Fibroblast of skin of scalp (primary cell): ENCODE data around the gene DNAJB12.
A peak's percentile ranks its signal among the peaks of the same experiment; 100 is the strongest.
"Not testable (repeated sequence)": the region's sequence is repeated elsewhere in the genome, so short reads cannot be mapped to it uniquely, and the experiment has no call there.

Source experiments
- DNase-seq: peaks from one replicate; pipeline ENCODE4 v3.0.0-alpha.2; 2013

DNAJB12 gene

DNA sequence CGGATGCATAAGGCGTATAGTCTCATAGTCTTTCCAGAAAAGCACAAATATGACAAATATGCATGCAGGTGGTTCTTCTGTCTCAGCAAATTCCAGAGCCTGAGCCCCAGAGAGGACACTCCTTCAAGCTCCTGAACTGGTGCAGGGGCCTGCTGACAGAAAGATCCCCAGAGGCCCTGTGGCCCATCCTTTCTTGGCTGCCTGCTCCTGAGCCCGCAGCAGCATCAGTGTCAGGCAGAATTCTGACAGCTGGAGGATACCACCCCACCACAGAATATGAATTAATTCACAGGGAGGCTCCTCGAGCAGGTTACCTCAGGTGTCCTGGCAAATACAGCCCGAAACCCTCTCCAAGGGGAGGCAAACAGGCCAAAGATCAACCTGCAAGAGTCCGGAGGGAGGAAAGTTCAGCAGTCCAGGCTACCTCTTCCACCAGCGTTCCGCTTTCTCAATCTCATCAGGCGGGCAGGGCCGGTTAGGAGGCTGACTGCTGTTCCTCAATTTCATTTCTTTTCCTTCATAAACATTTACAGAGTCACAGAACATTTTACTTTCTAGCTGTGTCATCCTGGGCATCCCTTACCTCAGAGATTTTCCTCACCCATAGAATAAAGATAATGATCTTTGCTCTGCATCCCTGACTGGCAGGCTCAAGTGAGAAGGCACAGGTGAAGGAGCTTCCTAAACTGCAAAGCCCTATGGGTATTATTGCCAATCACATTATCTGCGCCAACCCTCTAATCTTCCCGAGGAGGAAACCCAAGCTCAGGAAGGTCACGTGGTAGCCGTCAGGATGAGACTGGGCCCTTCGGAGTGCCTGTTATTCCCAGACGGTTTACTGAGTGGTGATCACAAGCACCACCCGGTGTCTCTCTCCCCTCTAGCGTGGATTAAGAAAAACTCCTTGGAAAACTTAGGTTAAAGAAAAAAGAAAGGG is 1.4 kb downstream of the DNAJB12 start:
- no peak for DNase-seq

DNA sequence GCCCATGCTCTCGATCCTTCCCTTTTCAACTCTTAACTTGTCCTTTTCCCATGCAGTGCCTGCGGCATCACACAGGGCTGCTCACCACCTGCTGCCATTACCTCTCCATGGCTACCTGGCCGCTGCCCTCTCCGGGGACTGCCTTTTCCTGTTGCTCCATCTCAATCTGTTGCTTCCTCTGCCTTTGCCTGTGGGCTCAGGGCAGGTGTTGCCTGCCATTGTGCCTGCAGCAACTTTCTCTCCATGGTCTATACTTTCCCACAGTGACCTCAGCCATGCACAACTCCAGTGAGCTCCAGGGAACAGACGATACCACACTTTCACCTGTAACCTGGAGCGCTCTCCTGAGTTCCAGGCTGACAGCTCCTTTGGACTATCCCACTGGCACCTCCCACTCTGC is 3.2 kb downstream of the DNAJB12 start:
- DNase-seq: no peak

DNA sequence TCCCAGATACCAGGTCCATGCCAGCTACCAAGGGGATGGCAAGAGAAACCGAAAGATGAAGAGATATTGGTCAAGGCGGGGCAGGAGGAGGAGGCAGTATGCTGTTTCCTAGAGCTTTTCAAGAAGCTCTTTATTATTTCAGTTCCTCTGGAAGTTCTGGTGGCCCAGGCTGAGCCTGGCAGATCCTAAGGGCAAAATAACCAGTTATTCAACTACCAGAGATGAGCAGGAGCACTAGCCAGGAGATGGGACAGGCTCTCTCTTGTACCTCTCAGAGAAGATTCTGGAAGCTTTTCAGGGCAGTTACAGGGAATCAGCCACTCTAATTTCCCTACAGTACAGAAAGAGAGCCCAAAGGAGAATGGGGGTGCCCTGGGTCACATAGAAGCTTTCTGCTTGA is 5.3 kb downstream of the DNAJB12 start:
- no peak for DNase-seq

DNA sequence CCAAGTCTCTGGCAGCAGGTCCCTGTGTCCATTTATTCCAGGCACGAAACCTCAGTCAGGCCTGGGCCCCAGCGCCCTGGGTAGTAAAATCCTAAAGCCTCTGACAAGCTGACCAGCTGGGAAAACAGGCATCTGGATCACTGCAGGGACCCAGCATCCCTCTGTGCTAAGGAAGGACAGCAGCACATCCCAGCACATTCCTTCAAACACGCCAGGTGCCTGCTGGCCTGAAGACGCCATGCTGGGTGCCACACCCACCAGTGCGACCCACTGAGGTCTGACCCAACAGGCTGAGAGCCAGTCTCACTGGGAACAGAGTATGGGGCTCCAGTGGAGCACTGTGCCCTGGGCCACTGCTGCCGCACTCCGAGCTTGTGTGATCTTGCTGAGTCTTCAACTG is 6.4 kb downstream of the DNAJB12 start:
- no peak for DNase-seq

DNA sequence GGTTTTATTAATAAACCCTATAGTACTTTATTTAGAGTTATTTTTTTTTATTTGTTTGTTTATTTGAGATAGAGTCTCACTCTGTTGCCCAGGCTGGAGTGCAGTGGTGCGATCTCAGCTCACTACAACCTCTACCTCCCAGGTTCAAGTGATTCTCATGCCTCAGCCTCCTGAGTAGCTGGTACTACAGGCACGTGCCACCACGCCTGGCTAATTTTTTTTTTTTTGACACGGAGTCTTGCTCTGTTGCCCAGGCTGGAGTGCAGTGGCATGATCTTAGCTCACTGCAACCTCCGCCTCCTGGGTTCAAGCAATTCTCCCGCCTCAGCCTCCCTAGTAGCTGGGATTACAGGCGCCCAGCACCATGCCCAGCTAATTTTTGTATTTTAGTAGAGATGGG is 8.6 kb downstream of the DNAJB12 start:
- not testable (repeated sequence) for DNase-seq

DNA sequence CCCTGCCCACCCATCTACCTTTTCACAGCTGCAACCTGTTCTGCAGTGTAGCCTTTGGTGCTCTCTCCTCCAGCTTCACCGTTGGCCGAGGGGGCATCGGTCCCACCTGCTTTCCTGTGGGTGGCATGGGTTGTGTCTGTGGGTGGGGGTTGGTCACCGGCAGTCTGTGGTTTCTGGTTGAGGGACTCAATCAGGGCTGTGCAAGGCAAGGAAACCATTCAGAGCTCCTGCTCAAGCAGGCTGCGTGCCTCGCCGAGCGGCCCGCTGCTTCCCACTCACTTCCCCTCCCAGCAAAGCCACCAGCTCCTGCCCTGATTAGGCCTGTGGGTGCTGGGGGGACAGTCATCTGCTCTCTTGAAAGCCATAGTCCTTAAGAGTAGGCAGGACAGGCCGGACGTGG is 9.8 kb downstream of the DNAJB12 start:
- DNase-seq: no peak

DNA sequence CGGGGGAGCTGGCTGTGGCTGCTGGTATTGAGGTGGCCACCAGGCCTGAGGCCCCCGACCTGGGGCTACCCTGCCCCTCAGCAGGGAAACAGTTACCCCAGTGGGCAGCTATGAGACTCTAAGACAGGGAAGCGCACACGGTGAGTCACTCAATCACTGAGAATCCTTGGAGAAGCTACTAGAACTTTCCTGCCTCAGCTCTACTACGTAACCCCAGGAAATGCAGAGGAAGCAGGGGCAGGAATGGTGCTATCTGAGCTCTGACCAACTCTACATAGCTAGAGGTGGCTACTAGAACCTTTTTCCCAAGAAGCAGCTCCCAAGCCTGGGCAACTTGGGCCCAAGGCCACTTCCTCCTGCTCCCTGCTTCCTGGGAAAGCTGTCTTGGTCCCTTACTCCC is 11.8 kb downstream of the DNAJB12 start:
- no peak for DNase-seq

DNA sequence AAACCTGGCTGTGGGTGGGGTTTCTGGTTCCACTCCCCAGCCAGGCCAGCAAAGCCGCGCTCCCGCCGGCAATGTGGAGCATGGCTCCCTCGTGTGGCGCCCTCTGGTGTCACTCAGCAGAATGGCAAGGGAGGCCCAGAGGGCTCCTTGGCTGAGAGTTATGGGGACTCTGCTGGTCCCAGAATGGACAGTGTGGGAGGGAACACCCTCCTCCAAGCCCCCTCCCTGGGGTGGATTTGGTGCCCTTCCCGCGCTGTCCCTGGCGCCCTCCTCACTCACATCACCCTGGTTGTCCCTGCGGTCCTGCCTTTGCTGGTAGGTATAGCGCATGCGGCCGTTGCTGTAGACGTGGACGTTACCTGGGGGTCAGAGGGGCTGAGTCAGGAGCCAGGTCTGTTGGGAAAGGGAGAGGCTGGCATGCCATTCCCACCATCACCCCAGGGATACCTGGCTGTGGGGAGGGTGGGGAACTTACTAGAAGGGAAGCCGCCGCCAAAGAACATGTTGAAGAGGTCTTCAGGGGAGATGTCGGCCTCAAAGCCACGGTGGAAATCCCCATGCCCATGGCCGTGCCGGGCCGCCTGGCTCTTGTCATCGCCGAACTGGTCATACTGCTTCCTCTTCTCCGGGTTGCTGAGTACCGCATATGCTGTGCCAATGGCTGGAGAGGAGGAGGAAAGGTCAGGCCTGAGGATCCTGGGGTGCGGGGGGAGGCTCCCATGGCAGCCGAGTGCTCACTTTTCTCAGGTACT is 14.0 kb downstream of the DNAJB12 start:
- peak; percentile 63 for DNase-seq

DNA sequence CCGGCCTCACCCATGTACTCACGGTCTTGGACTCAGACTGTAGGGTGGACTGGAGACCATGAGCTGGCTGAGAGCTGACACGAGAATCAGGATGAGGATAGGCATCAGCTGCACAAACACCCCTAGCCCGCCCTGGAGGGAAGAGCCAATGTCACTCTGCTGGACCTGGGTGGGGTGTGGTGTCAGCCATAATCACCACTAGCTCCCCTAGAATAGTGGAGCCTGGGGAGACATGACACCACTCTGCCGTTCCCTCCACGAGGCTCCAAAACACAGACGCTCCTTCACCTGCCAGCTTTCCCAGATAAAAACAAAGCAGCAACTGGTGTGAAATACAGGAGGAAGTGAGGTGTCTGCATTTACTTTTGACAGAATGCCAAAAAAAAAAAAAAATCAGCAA is 16.5 kb downstream of the DNAJB12 start:
- DNase-seq: no peak

DNA sequence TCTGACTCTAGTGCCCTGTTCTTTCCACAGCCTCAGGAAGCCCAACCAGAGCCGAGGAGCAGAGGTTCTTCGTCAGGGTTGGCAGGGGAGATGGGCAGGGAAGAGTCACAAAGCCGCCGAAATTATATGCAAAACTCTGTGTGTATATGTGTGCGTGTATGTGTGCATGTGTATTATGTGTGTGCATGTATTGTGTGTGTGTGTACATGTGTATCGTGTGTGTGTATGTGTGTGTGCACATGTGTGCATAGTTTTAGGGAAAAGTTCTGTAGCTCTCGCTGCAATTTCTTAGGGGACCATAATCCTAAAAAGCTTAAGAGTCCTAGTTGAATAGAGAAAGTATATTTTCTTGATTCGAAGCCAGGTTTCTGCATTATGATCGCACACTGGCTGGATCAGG is 17.0 kb downstream of the DNAJB12 start:
- DNase-seq: no peak

DNA sequence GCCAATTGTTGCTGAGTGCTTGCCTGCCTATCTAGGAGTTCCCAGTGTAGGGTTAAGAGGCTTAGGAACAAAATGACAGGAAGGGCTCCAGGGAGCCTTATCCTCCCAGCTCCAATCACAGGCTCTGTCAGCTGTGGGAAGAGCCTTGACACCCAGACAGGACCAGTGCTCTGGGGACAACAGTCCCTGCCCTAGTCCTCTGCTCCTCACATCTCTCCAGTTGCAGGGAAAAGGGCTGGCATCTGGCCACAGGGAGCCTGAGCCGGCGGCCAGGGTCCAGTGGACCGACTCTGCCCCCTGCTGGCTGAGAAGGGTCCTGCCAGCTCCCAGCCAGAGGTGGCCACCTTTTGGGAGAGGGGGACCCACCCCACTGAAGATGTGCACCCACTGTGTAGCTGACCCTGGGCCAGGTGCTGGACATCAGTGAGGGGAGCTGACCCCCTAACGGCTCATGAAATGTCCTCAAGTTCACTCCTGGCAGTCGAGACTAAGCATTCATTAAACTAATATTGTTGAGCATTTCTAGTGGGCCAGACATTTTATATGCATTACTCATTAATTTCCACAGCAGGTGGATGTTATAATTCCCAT is 17.6 kb downstream of the DNAJB12 start:
- DNase-seq: peak; percentile 73

DNA sequence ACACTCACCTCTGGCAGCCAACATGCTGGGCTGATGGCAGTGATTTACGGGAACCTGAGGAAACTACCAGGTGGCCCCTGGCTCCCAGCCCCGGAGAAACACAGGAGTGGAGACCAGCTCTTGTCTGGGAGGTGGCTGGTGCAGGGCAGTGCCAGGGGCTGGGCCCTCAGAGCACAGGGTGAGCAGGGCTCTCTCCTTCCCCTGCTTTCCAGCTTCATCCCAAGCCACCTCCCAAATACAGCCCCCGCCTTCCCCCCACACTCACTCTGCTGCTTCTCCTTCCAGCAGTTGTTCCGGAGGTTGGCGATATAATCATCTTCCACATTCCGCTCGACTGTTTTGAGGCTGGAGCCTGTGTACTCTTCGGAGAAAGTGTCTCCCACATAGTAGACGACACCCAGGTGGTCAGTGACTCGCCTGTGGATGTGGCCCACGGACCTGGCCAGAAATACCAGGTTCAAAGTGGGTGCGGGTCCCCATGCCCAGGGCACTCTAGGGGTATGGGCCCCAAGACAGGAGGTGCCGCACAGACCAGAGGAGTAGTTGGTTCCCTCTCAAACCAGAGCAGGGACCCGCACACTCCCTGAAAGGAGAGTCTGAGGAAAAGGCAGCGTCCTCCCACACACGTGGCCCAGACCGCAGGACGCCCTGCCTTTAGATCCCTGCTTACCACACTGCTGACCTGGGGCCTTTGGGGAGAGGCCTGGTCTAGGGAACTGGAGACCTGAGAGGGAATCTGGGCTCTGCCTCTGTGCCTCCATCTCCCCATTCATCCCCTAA is 18.3 kb downstream of the DNAJB12 start:
- DNase-seq: no peak

DNA sequence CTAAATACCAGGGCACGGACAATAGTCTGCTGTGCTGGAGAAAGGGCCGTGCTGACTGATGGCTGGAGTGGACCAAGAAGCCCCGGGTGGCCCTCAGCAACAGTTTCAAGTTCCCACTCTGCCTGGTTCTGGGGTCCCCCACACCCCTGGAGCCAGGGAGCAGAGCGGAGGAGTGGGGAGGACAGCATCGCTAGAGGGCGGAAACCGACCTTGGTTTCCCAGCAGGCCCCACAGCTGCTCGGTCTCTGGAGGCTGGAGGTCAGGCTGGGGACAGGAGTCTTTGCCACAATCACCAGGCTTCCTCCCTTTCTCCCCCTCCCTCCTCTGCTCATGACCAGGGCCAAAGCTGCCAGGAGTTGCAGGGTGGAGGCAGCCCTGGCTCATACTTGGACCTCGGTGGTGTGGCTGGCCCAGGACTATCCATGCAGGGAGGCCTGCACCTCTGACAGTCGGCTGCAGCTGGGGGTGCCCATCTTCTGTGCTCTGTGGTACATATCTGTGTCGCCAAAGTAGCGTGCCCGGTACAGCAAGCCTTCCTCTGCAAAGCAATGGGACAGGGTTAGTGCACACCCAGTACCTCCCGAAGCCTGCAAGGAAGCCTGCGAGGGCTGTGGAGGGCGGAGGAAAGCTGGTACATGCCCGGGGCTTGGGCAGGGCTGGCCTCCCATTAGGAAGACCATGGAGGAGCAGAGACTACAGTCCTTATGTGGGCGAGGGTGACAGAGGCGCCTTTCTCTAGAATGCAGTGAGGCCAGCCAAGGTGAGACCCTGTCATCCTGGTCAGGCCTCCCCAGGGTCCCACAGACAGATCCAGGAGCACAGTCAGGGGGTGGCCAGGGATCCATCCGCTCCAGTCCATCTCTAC is 19.1 kb downstream of the DNAJB12 start:
- no peak for DNase-seq

DNA sequence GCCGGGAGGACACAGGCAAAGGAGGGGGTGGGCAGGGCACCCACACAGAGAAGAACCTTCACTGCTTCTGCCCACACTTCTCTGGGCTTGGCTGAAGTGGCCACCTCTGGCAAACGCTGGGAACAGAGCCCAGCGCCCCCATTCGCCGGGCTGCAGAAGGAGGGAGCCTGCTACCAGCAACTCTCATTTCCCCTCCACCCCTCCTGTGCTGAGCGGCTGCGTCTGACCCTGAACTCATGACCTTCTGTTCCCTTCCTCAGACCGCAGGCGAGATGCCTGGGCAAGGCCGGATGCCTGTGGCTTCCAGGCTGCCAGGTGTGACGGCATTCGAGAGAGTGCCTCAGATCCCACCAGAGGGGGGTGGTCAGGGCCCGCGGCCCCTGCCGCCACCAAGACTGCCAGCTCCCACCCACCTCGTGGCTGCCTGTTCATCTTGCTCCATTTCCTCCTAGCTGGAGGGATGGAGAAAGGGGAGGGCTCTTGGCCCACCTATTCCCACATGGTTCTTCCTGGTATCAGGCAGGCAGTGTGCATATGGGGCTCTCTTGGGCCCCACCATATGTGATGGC is 19.8 kb downstream of the DNAJB12 start:
- no peak for DNase-seq

DNA sequence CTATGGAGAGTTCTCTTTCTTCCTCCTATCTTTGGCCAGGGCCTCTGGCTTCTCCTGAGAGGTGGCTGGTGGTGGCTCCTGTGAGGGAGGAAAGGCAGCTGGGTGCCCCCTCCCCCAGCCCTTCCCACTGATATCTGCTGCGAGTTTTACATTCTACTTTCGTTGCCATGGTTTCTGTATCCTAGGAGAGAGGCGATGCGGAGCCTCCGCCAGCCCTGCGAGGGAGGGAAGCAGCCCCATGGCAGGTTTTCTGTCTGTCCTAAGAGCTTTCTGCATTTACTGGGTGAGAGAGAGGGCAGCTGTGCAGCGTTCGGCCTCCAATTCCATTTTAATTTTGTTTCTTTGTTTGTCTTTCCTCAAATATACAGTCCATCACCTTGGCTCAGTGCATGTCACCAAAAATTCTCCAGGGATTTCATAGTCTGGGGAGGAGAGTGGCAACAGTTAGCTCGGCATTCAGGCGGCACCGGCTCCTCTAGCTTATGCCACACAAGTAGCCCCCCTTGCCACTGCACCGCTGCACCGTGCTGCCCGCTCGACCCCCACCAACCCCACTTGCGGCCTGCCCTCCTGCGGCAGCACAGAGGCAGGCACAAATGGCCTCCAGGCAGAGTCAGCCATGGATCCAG is 20.4 kb downstream of the DNAJB12 start:
- DNase-seq: peak; percentile 55

DNA sequence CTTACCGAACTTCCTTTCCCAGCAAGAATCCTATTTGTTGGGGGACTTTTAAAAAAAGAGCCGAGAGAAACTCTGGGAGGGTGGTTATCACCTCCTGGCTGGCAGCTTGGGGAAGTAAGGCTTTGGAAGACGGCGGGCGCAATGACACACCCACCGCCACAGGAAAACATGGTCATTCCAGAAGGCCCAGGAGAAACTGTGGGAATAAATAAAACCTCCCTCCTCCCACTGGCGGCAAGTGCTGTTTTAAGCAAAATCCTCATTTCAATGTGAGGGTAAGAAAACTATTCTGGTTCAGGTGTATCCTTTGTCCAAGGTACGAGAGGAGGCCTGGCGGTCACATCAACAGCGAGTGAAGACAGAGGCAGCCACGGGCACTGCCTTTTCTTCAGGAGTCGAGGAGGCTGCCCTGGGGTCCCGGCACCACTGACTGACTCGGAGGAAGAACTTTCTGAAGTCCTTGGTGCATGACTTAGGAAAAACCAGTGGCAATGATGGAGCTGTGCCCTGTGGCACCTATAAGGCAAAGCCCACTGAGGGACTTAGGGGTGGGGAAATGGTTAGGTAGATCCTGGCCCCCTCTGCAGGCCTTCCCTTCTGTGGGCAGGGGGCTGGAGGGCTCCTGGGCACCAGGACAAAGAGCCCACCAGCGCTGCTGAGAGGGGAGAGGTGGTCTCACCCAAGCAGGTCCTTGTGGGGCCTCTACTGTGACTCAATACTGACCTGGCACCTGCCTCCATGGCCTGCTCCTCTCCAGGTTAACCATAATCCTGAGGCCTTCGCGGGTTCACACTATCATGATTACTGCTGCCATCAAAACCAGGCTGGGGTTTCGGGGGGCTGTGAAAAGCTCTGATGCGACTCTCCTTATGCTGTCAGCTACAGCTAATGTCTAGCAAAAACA is 21.4 kb downstream of the DNAJB12 start:
- DNase-seq: no peak

DNA sequence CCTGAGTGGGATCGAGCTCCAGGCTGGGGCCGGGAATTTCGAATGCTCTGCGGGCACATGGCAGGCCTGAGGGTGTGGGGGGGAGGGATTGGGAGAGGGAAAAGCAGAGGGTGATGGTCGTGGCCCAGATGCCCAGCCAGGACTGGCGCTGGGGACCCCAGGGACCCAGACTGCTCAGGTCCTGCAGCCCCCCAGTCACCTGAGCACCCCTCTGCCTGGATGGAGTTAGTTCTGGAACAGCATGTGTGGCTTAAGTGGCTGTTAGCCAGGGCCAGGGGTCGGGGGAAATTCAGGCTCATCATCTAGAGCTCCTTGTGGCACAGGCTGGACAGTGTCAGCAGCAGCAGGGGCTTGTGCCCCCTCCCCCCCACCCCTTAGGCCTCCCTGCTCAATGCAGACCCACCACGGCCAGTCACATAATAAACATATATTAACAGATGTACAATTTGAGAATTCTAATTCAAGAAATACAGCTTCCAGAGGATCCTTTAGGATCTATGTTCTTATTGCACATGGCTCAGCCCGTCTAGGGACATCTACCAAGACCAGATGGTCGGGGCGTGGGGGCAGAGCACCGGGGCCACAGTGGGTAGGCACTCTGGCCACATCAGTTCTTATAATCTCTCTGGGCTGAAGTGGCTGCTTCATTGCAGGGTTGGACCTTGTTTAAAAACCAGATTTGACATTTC is 22.2 kb downstream of the DNAJB12 start:
- no peak for DNase-seq

DNA sequence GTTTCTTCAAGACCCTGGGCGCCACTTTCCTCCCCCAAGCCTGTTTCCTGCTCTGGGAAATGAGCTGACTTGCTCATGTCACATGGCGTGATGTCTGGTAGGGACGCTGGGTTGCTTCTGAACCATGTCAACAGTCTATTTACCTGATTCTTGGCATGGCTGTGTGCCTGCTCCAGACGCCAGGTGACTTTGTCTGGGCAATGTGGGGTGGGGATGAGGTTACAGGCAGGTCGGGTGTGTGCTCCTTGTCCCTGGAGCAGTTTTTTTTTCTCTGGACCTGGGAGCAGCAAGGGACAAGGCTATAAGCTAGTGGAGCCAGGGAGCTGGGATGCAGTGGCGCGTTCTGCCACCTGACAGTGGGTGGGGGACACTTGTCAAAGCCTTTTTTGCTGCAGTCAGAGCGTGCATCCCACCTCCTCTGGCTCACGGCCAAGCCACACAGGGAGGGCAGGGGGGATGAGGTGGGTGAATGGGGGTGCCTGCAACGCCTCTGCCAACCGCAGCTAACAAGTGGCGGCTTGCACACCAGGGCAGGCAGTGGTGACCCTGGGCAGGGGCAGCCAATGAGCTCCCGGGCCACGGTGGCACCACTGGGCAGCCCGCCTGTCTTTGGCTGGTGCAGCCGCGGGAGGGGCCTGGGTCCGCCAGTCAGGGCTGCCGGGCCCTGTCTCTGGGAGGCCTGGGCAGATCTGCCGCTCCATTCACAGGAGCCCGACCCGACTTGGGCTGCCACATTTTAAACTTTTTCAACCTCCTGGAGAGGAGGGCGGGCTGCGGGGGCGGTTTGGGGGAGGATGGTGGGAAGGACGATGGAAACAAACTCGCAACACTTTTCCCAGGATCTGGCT is 22.9 kb downstream of the DNAJB12 start:
- peak; percentile 83 for DNase-seq
